Mesendoderm (in vitro differentiated cells): ENCODE data around the gene FTO.

Source experiments
- DNase-seq: peaks from one replicate; pipeline ENCODE4 v3.0.0; 2013
- H2AK5ac ChIP-seq: 2 replicates; pipeline ENCODE4 v1.6.1; 2013; ENCODE audit warnings: low read length, inconsistent platforms
- H2BK120ac ChIP-seq: 2 replicates; pipeline ENCODE4 v1.6.1; 2013; ENCODE audit warnings: low read depth, mild to moderate bottlenecking, low read length, moderate library complexity, mixed read lengths
- H2BK15ac ChIP-seq: replicated peaks from 2 replicates; pipeline ENCODE4 v1.6.1; 2013; ENCODE audit warnings: low read depth, mild to moderate bottlenecking, moderate library complexity
- H2BK5ac ChIP-seq: 2 replicates; pipeline ENCODE4 v1.6.1; 2013; ENCODE audit warnings: low read length, inconsistent platforms
- H3K18ac ChIP-seq: 2 replicates; pipeline ENCODE4 v1.6.1; 2013; ENCODE audit warnings: mild to moderate bottlenecking, low read length, mixed read lengths
- H3K23ac ChIP-seq: one replicate; pipeline ENCODE4 v1.6.1; 2013; ENCODE audit warnings: low read length
- H3K27ac ChIP-seq: 2 replicates; pipeline ENCODE4 v1.5.1; 2013; ENCODE audit warnings: low read depth, mild to moderate bottlenecking, inconsistent platforms, low read length, moderate library complexity
- H3K27me3 ChIP-seq: 2 replicates; pipeline ENCODE4 v1.6.1; 2013; ENCODE audit warnings: low read length, control low read depth, mild to moderate bottlenecking, inconsistent platforms; ENCODE audit not compliant: insufficient read depth, poor library complexity
- H3K36me3 ChIP-seq: 2 replicates; pipeline ENCODE4 v1.6.1; 2013; ENCODE audit warnings: low read length, inconsistent platforms; ENCODE audit not compliant: control insufficient read depth, insufficient read depth
- H3K4ac ChIP-seq: one replicate; pipeline ENCODE4 v1.6.1; 2013; ENCODE audit warnings: low read depth, mild to moderate bottlenecking, low read length, moderate library complexity
- H3K4me1 ChIP-seq: 2 replicates; pipeline ENCODE4 v1.6.1; 2013; ENCODE audit warnings: low read depth, low read length, inconsistent platforms; ENCODE audit not compliant: control insufficient read depth
- H3K4me2 ChIP-seq: 2 replicates; pipeline ENCODE4 v1.6.1; 2013; ENCODE audit warnings: low read length
- H3K4me3 ChIP-seq: 2 replicates; pipeline ENCODE4 v1.5.1; 2013; ENCODE audit warnings: mild to moderate bottlenecking, low read length
- H3K56ac ChIP-seq: one replicate; pipeline ENCODE4 v1.6.1; 2013; ENCODE audit warnings: low read length
- H3K79me1 ChIP-seq: 2 replicates; pipeline ENCODE4 v1.6.1; 2013; ENCODE audit warnings: low read length, inconsistent platforms
- H3K79me2 ChIP-seq: 2 replicates; pipeline ENCODE4 v1.6.1; 2013; ENCODE audit warnings: mild to moderate bottlenecking, low read length; ENCODE audit not compliant: control insufficient read depth, insufficient read depth
- H3K9ac ChIP-seq: 2 replicates; pipeline ENCODE4 v1.6.1; 2013; ENCODE audit warnings: low read length, inconsistent platforms
- H4K5ac ChIP-seq: one replicate; pipeline ENCODE4 v1.6.1; 2013; ENCODE audit warnings: low read length
- H4K8ac ChIP-seq: one replicate; pipeline ENCODE4 v1.6.1; 2013; ENCODE audit warnings: low read depth, mild to moderate bottlenecking, control low read depth, low read length, moderate library complexity
- WGBS: extraction: QIAGEN DNeasy Blood & Tissue Kit; methylation state at CpG from one replicate; pipeline ENCODE4 v1.1.7; 2013; ENCODE audit warnings: low lambda C conversion rate, missing lambda C conversion rate; ENCODE audit not compliant: insufficient coverage; ENCODE audit errors: extremely low coverage; 5-methylcytosine and 5-hydroxymethylcytosine counted together

FTO gene

GRCh38 chr16:54060599-54061421 lies 356.9 kb downstream of the FTO start:
- Histone ChIP-seq H3K9ac (no peak overlapping the region), H2BK15ac (no peak overlapping the region), H3K36me3 (no peaks in the 10 kb centered on the region), H4K8ac (no peak overlapping the region), H3K4me3 (no peak overlapping the region), H3K4ac (no peak overlapping the region), H2BK120ac (no peak overlapping the region), H3K56ac (no peak overlapping the region), H3K4me1 (peaks cover 13% of the 10 kb centered on the region), H3K4me2 (no peak overlapping the region), H3K79me1 (no peaks in the 10 kb centered on the region), H3K23ac (no peak overlapping the region), H2BK5ac (no peak overlapping the region), H2AK5ac (no peak overlapping the region), H4K5ac (no peak overlapping the region), H3K27ac (no peak overlapping the region), H3K27me3 (no peaks in the 10 kb centered on the region), H3K18ac (no peak overlapping the region), H3K79me2 (no peaks in the 10 kb centered on the region)
- WGBS: no CpG with 5 or more reads among the region's 10 CpGs
- DNase-seq: no peak

- Histone ChIP-seq H3K4me3 (no peak overlapping the region), H3K36me3 (no peaks in the 10 kb centered on the region), H3K4ac (no peak overlapping the region), H2AK5ac (no peak overlapping the region), H2BK15ac (no peak overlapping the region), H2BK5ac (no peak overlapping the region), H3K9ac (no peak overlapping the region), H3K56ac (no peak overlapping the region), H3K4me1 (peaks cover 8% of the 10 kb centered on the region), H4K8ac (no peak overlapping the region), H3K27me3 (no peaks in the 10 kb centered on the region), H2BK120ac (no peak overlapping the region), H3K79me1 (no peaks in the 10 kb centered on the region), H3K79me2 (no peaks in the 10 kb centered on the region), H3K18ac (no peak overlapping the region), H3K4me2 (no peak overlapping the region), H4K5ac (no peak overlapping the region), H3K23ac (no peak overlapping the region), H3K27ac (no peak overlapping the region)
- WGBS: no CpG with 5 or more reads among the region's 6 CpGs
- DNase-seq: no peak
These were observed 357.5 kb downstream of the FTO start for GRCh38 chr16:54061454-54061853.

- Histone ChIP-seq H3K4me2 (no peak overlapping the region), H3K18ac (no peak overlapping the region), H3K4me1 (peaks cover 4% of the 10 kb centered on the region), H4K8ac (no peak overlapping the region), H3K27ac (no peak overlapping the region), H2BK15ac (no peak overlapping the region), H2BK5ac (no peak overlapping the region), H3K27me3 (no peaks in the 10 kb centered on the region), H2AK5ac (no peak overlapping the region), H2BK120ac (no peak overlapping the region), H3K4ac (no peak overlapping the region), H3K56ac (no peak overlapping the region), H3K9ac (no peak overlapping the region), H3K79me2 (no peaks in the 10 kb centered on the region), H3K36me3 (no peaks in the 10 kb centered on the region), H4K5ac (no peak overlapping the region), H3K23ac (no peak overlapping the region), H3K79me1 (no peaks in the 10 kb centered on the region), H3K4me3 (no peak overlapping the region)
- DNase-seq: peak; percentile 79
- WGBS: no CpG with 5 or more reads among the region's 13 CpGs
These were observed 358.7 kb downstream of the FTO start for GRCh38 chr16:54062361-54063278.

- H3K27me3 ChIP-seq: no peaks in the 10 kb centered on the region
- no peak overlapping the region for H4K5ac ChIP-seq
- H2BK120ac ChIP-seq: no peak overlapping the region
- no peaks in the 10 kb centered on the region for H3K79me2 ChIP-seq
- H3K27ac ChIP-seq: no peak overlapping the region
- H3K9ac ChIP-seq: no peak overlapping the region
- no peak for DNase-seq
- H3K56ac ChIP-seq: no peak overlapping the region
- no CpG with 5 or more reads among the region's 10 CpGs for WGBS
- H3K36me3 ChIP-seq: no peaks in the 10 kb centered on the region
- peaks cover 4% of the 10 kb centered on the region for H3K4me1 ChIP-seq
- H4K8ac ChIP-seq: no peak overlapping the region
- H3K79me1 ChIP-seq: no peaks in the 10 kb centered on the region
- no peak overlapping the region for H3K23ac ChIP-seq
- no peak overlapping the region for H2AK5ac ChIP-seq
- no peak overlapping the region for H2BK15ac ChIP-seq
- H3K4me3 ChIP-seq: no peak overlapping the region
- H3K4me2 ChIP-seq: no peak overlapping the region
- no peak overlapping the region for H2BK5ac ChIP-seq
- no peak overlapping the region for H3K18ac ChIP-seq
- H3K4ac ChIP-seq: no peak overlapping the region
These were observed 359.4 kb downstream of the FTO start for GRCh38 chr16:54063279-54063773.

GRCh38 chr16:54066451-54067105 lies 362.6 kb downstream of the FTO start:
- H4K5ac ChIP-seq: no peak overlapping the region
- H3K9ac ChIP-seq: no peak overlapping the region
- no peak overlapping the region for H3K4me2 ChIP-seq
- peaks cover 4% of the 10 kb centered on the region for H3K4me1 ChIP-seq
- no peak overlapping the region for H2BK15ac ChIP-seq
- H2AK5ac ChIP-seq: no peak overlapping the region
- H4K8ac ChIP-seq: no peak overlapping the region
- H3K27me3 ChIP-seq: no peaks in the 10 kb centered on the region
- WGBS: no CpG with 5 or more reads among the region's 4 CpGs
- no peak overlapping the region for H3K4me3 ChIP-seq
- no peak overlapping the region for H3K56ac ChIP-seq
- H3K79me2 ChIP-seq: no peaks in the 10 kb centered on the region
- no peak overlapping the region for H2BK120ac ChIP-seq
- H3K23ac ChIP-seq: no peak overlapping the region
- no peak for DNase-seq
- H3K79me1 ChIP-seq: no peaks in the 10 kb centered on the region
- no peak overlapping the region for H2BK5ac ChIP-seq
- no peaks in the 10 kb centered on the region for H3K36me3 ChIP-seq
- no peak overlapping the region for H3K27ac ChIP-seq
- H3K18ac ChIP-seq: no peak overlapping the region
- no peak overlapping the region for H3K4ac ChIP-seq
